GM13977 (cell line): ENCODE measurements around the gene NTNG1.

ENCODE experiments used
- DNase-seq: peaks from one replicate; pipeline ENCODE4 v3.0.0; 2012; ENCODE audit warnings: low spot score
- CTCF ChIP-seq: IDR thresholded peaks from 2 replicates; pipeline ENCODE4 v1.5.1; 2012; ENCODE audit warnings: mild to moderate bottlenecking, control low read depth; ENCODE audit not compliant: insufficient read depth; ENCODE audit errors: extremely low read depth, missing control alignments
- in situ Hi-C: fragments of 300-500 bp; cut with MboI; formaldehyde crosslinking; loops from one replicate; pipeline ENCODE4 v1.12.0; 2022; ENCODE audit warnings: low sequenced_read_pairs, low pct_unique_long_range_greater_than_20kb, mixed read lengths, inconsistent platforms; ENCODE audit not compliant: unreplicated experiment

Gene NTNG1

GRCh38 chr1:107378866-107379265 lies 238.0 kb downstream of the NTNG1 start:
- DNase-seq, result no peak
- no peak for TF ChIP-seq CTCF
- in situ Hi-C loops, result no loop called here

- no peak for DNase-seq
- in situ Hi-C loops, result no loop called here
- TF ChIP-seq CTCF, result no peak
These were observed 239.0 kb downstream of the NTNG1 start for GRCh38 chr1:107379826-107380225.

GRCh38 chr1:107389410-107390396 lies 248.9 kb downstream of the NTNG1 start:
- no peak for TF ChIP-seq CTCF
- in situ Hi-C loops, result no loop called here
- DNase-seq, result no peak

- in situ Hi-C loops, result no loop called here
- no peak for TF ChIP-seq CTCF
- DNase-seq, result no peak
These were observed 253.5 kb downstream of the NTNG1 start for GRCh38 chr1:107394301-107394700.

- in situ Hi-C loops, result no loop called here
- DNase-seq, result no peak
- no peak for TF ChIP-seq CTCF
These were observed 260.9 kb downstream of the NTNG1 start for GRCh38 chr1:107401704-107402103.

- no peak for DNase-seq
- in situ Hi-C loops, result no loop called here
- no peak for TF ChIP-seq CTCF
These were observed 263.9 kb downstream of the NTNG1 start for GRCh38 chr1:107404756-107405155.

- in situ Hi-C loops, result no loop called here
- DNase-seq, result no peak
- no peak for TF ChIP-seq CTCF
These were observed 264.4 kb downstream of the NTNG1 start for GRCh38 chr1:107405236-107405635.
